ENCODE results near the gene SURF6.

The SURF6 gene

GRCh38 chr9:133282464-133283238 is 53.3 kb downstream of the SURF6 start:
- DNase-seq (ENCODE audit: low spot score): no peak
- no peak for TF ChIP-seq CTCF (IDR thresholded peaks at IDR 0.05; ENCODE audit: extremely low read depth, insufficient read depth, missing control alignments)
- in situ Hi-C loops (cut with MboI; ENCODE audit: low pct_unique_long_range_greater_than_20kb, low sequenced_read_pairs, unreplicated experiment): no loop called here

- in situ Hi-C loops (cut with MboI; ENCODE audit: low pct_unique_long_range_greater_than_20kb, low sequenced_read_pairs, unreplicated experiment): no loop called here
- no peak for DNase-seq (ENCODE audit: low spot score)
- no peak for TF ChIP-seq CTCF (IDR thresholded peaks at IDR 0.05; ENCODE audit: extremely low read depth, insufficient read depth, missing control alignments)
Measured at GRCh38 chr9:133280392-133280791, 55.6 kb downstream of the SURF6 start.

All from GM13977 (cell line).